ACC112 (cell line): ENCODE measurements around the gene NBPF4.
"Not testable (repeated sequence)": the region's sequence is repeated elsewhere in the genome, so short reads cannot be mapped to it uniquely, and the experiment has no call there.

Experiments
- H2AFZ ChIP-seq: fragments of 200-600 bp; sonication (generic); one replicate; pipeline ENCODE4 v1.6.0; 2017; ENCODE audit warnings: antibody characterized with exemption, low read length; ENCODE audit not compliant: unreplicated experiment
- H3K27ac ChIP-seq: fragments of 200-600 bp; sonication (generic); 2 replicates; pipeline ENCODE4 v1.5.1; 2014; ENCODE audit warnings: low read depth, mild to moderate bottlenecking, antibody characterized with exemption, low read length, moderate library complexity
- H3K27me3 ChIP-seq: fragments of 200-600 bp; sonication (generic); 2 replicates; pipeline ENCODE4 v1.6.1; 2014; ENCODE audit warnings: mild to moderate bottlenecking, antibody characterized with exemption, low read length, moderate library complexity, mixed read lengths; ENCODE audit not compliant: insufficient read depth
- H3K36me3 ChIP-seq: fragments of 200-600 bp; sonication (generic); 2 replicates; pipeline ENCODE4 v1.6.1; 2016; ENCODE audit warnings: mild to moderate bottlenecking, antibody characterized with exemption, low read length, moderate library complexity, mixed read lengths; ENCODE audit not compliant: insufficient read depth
- H3K4me1 ChIP-seq: fragments of 200-600 bp; sonication (generic); one replicate; pipeline ENCODE4 v1.6.1; 2016; ENCODE audit warnings: low read length, mixed read lengths; ENCODE audit not compliant: insufficient read depth, unreplicated experiment, control insufficient read depth
- H3K4me3 ChIP-seq: fragments of 200-600 bp; sonication (generic); 2 replicates; pipeline ENCODE4 v1.5.1; 2014; ENCODE audit warnings: mild to moderate bottlenecking, low read depth, low read length
- H3K79me2 ChIP-seq: fragments of 200-600 bp; sonication (generic); one replicate; pipeline ENCODE4 v1.6.0; 2016; ENCODE audit warnings: low read length; ENCODE audit not compliant: control insufficient read depth, unreplicated experiment, insufficient read depth

NBPF4 gene

GRCh38 chr1:108208724-108209446 lies 35.0 kb downstream of the NBPF4 start:
- H2AFZ ChIP-seq, result no peak overlapping the region
- H3K27me3 ChIP-seq, result peaks cover 56% of the 10 kb centered on the region
- no peaks in the 10 kb centered on the region for H3K36me3 ChIP-seq
- H3K4me3 ChIP-seq, result no peak overlapping the region
- H3K79me2 ChIP-seq, result no peaks in the 10 kb centered on the region
- no peaks in the 10 kb centered on the region for H3K4me1 ChIP-seq
- no peak overlapping the region for H3K27ac ChIP-seq

GRCh38 chr1:108203582-108203981 lies 40.3 kb downstream of the NBPF4 start:
- not testable (repeated sequence) for H3K27ac ChIP-seq, H3K4me3 ChIP-seq, H3K4me1 ChIP-seq, H2AFZ ChIP-seq, H3K36me3 ChIP-seq
- Histone ChIP-seq H3K79me2 (peaks cover 14% of the 10 kb centered on the region), H3K27me3 (peaks cover 22% of the 10 kb centered on the region)

GRCh38 chr1:108201687-108202086 lies 42.2 kb downstream of the NBPF4 start:
- Histone ChIP-seq H2AFZ (no peak overlapping the region), H3K27ac (no peak overlapping the region), H3K27me3 (peaks cover 4% of the 10 kb centered on the region; the same call in 1 of the 2 replicates), H3K4me3 (no peak overlapping the region), H3K79me2 (peaks cover 33% of the 10 kb centered on the region), H3K4me1 (peaks cover 18% of the 10 kb centered on the region), H3K36me3 (0 out of 2 replicates have a peak, but pooled peaks cover 13% of the 10 kb centered on the region)

GRCh38 chr1:108200687-108201051 lies 43.2 kb downstream of the NBPF4 start:
- Histone ChIP-seq H3K36me3 (peaks cover 22% of the 10 kb centered on the region; the same call in 1 of the 2 replicates), H3K79me2 (peaks cover 43% of the 10 kb centered on the region), H2AFZ (peak overlapping the region; percentile 97), H3K4me1 (peaks cover 18% of the 10 kb centered on the region), H3K27ac (peak overlapping the region; percentile 40), H3K4me3 (peak overlapping the region; percentile 100), H3K27me3 (no peaks in the 10 kb centered on the region)

- Histone ChIP-seq H3K36me3 (peaks cover 28% of the 10 kb centered on the region), H3K4me3 (peak within 1 kb of the TSS; percentile 100), H3K27me3 (no peaks in the 10 kb centered on the region), H2AFZ (peak within 1 kb of the TSS; percentile 97), H3K4me1 (peaks cover 18% of the 10 kb centered on the region), H3K79me2 (peaks cover 50% of the 10 kb centered on the region), H3K27ac (peak within 1 kb of the TSS; percentile 74)
Measured at GRCh38 chr1:108199781-108200686, 43.8 kb downstream of the NBPF4 start, which contains the start of gene SLC25A24. SLC25A24 (minus strand) TSS chr1:108200343; CDS start chr1:108200138, 205 bp downstream.

GRCh38 chr1:108199201-108199691 lies 44.6 kb downstream of the NBPF4 start:
- H3K79me2 ChIP-seq, result peaks cover 57% of the 10 kb centered on the region
- H3K36me3 ChIP-seq, result peaks cover 35% of the 10 kb centered on the region
- H3K4me1 ChIP-seq, result peaks cover 18% of the 10 kb centered on the region
- H3K27me3 ChIP-seq, result no peaks in the 10 kb centered on the region
- H2AFZ ChIP-seq, result peak overlapping the region; percentile 97
- peak overlapping the region; percentile 74 for H3K27ac ChIP-seq
- peak overlapping the region; percentile 100 for H3K4me3 ChIP-seq

GRCh38 chr1:108194051-108194450 lies 49.8 kb downstream of the NBPF4 start:
- Histone ChIP-seq H3K4me1 (peaks cover 27% of the 10 kb centered on the region), H3K36me3 (peaks cover 56% of the 10 kb centered on the region), H3K27me3 (no peaks in the 10 kb centered on the region), H2AFZ (no peak overlapping the region), H3K79me2 (peaks cover 98% of the 10 kb centered on the region), H3K4me3 (no peak overlapping the region), H3K27ac (no peak overlapping the region)

GRCh38 chr1:108193333-108193732 lies 50.5 kb downstream of the NBPF4 start:
- Histone ChIP-seq H3K27ac (no peak overlapping the region), H3K36me3 (peaks cover 58% of the 10 kb centered on the region), H2AFZ (no peak overlapping the region), H3K4me1 (peaks cover 20% of the 10 kb centered on the region), H3K4me3 (no peak overlapping the region), H3K79me2 (peaks cover 98% of the 10 kb centered on the region), H3K27me3 (no peaks in the 10 kb centered on the region)

GRCh38 chr1:108192581-108192980 lies 51.3 kb downstream of the NBPF4 start:
- Histone ChIP-seq H2AFZ (no peak overlapping the region), H3K4me3 (no peak overlapping the region), H3K27me3 (no peaks in the 10 kb centered on the region), H3K27ac (no peak overlapping the region), H3K79me2 (peaks cover 98% of the 10 kb centered on the region), H3K36me3 (peaks cover 56% of the 10 kb centered on the region), H3K4me1 (peaks cover 13% of the 10 kb centered on the region)

GRCh38 chr1:108190686-108191416 lies 53.0 kb downstream of the NBPF4 start:
- Histone ChIP-seq H2AFZ (no peak overlapping the region), H3K27ac (no peak overlapping the region), H3K27me3 (no peaks in the 10 kb centered on the region), H3K79me2 (peaks cover 97% of the 10 kb centered on the region), H3K36me3 (peaks cover 51% of the 10 kb centered on the region), H3K4me1 (peaks cover 13% of the 10 kb centered on the region), H3K4me3 (no peak overlapping the region)
